NCI-H128 (cell line): ENCODE results near the gene SSTR3.
"Not testable (repeated sequence)": the region's sequence is repeated elsewhere in the genome, so short reads cannot be mapped to it uniquely, and the experiment has no call there.

Experiments used
- DNase-seq: peaks from one replicate; lab custom pipeline; 2025; ENCODE audit not compliant: unreplicated experiment; lab: John Stamatoyannopoulos, UW

Gene SSTR3

DNA sequence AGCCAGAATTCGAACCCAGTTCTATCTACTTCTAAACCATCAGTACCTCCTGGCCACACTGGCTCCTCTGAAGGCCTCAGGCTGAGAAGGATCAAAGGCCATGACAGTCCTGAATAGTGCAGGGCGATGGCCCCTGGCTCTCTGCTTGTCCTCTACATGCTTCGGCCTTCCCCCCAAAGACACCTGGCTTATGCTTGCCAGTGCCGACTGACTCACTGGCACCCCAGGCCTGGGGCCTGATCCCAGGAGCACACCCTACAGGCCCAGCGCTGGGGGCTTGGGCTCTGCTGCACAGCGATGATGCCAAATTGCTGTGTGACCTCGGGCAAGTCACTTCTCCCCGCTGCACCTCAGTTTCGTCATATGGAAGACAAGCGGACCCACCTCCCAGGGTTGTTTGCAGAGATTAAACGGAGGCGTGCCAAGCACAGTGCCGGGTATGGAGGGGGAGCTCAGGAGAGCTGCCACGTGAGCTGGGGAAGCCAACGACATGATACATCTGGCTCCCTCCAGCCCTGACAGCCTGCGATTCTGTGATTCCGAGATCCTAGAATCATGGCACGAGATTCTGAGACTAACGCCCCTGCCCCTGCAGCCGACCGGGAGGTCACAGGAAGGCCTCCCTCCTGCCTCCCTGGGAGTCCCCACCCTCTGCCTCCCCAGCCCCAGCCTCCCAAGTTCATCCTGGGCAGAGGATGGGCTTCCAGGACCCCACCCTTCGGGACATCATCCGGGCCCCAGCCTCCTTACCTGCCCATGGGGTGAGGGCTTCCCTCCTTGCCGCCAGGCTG is 1.0 kb downstream of the SSTR3 start:
- DNase-seq = no peak

DNA sequence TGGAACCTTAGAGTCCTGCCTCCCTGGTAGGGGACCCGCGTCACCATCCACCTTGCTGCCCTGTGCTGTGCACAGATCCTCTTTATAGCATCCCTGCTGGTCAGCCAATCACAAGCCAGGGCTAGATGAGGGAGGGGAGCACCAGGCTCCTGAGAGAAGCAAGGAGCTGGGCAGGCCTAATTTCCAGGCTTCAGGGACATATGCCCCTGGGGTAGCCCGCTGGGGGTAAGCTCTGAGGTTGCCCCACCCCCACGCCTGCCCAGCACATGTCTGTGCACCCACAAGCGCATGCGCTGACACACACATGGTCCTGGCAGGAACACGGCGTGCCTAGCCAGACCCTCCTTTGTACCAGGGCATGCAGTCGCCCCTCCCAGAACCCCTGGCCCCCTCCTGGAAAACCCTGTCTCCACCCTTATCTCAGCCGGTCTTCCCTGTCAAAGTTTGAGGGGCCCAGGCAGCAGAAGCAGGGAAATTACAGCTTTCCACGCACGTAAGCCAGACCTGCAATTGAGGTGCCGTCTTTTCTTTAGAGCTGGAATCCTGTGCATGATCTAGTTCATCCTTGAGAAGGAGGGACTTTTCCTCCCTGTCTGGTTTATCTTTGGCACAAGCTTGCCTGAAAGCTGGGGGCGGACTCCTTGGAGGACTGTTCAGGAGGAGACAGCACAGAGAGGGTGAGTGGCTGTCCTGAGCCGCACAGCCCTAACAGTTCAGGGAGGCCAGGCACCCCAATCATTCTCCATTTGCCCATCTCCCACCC is 2.1 kb downstream of the SSTR3 start:
- DNase-seq = no peak

DNA sequence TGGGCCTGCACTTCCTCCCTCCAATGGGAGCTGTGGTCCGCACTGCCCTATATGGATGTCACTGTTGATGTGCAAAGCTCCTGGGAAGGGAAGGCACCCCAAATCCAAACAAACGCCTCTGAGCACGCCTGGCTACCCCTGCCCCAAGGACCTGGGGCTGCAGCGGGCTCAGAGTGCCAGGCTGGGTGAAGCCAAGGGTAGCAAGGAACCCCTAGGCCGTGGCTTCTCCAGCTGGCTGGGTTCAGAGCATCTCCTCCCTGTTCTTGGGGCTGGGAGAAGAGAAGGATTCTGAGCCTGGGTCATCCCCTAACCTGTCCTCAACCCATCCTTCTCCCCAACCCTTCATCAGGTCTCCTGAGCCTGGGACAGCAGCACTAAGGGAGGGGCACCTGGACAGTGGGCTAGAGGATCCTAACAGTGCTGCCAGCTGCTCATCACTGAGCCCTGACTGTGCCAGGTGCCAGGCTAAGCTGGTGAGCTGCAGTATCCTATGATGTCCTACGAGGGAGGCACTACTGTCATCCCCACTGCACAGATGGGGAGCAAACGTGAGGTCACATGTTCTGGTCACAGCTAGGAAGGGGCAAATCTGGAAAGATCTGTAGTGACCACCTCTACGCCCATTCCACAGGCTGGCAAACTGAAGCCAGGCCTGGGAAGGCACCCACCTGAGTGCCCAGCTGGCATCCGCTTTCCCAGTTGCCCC is 3.0 kb downstream of the SSTR3 start:
- DNase-seq = no peak

DNA sequence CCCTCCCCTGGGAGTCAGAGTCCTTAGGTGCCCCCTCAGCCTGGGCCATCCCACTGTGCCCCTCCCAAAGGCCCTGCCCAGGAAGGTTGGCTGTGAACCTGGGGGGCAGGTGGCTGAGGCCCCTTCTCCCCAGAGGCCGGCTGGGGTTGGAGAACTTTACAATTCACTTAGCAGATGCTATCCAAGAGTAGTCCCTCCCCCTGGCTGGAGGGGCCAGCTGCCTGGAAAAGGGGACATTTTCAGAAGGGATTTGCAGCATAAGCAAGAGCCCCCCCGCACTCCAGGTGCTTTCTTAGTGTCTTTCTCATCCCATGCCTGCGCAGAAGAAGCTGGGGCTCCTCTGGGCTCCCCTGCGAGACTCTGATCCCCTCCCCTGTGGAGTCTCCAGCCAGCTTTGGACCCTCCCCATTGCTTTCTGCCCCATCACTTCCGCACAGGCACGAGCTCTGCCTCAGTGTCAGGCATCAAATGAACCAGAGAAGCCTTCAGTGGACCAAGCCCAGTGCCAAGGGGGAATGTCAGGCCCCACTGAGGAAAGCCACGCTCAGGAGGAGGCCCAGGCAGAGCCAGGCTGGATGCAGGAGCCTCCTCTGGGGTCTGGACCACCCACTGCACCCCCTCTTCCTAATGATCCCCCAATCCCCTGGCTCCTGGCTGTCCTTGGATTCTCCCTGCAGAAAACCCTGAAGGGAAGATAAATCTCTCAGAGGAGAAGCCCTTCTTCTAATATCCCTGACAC is 3.7 kb downstream of the SSTR3 start:
- DNase-seq = no peak

DNA sequence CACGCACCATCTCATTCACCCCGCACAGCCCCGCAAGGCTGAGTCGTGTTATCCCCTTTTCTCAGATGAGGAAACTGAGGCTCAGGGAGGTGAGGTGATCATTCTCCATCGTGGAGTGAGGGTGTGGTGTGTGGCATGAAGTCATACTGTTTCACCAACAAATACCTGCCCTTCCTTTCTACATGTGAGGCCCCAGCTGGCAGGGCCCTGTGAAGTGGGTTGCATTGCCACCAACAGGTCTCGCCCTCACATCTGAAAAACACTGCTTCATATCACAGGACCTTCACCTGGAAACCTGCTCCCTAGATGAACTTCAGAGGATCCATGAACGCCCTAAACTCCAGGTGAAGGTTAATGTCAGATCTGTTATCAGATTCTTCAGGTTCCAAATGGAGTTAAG is 4.3 kb downstream of the SSTR3 start:
- DNase-seq = no peak

DNA sequence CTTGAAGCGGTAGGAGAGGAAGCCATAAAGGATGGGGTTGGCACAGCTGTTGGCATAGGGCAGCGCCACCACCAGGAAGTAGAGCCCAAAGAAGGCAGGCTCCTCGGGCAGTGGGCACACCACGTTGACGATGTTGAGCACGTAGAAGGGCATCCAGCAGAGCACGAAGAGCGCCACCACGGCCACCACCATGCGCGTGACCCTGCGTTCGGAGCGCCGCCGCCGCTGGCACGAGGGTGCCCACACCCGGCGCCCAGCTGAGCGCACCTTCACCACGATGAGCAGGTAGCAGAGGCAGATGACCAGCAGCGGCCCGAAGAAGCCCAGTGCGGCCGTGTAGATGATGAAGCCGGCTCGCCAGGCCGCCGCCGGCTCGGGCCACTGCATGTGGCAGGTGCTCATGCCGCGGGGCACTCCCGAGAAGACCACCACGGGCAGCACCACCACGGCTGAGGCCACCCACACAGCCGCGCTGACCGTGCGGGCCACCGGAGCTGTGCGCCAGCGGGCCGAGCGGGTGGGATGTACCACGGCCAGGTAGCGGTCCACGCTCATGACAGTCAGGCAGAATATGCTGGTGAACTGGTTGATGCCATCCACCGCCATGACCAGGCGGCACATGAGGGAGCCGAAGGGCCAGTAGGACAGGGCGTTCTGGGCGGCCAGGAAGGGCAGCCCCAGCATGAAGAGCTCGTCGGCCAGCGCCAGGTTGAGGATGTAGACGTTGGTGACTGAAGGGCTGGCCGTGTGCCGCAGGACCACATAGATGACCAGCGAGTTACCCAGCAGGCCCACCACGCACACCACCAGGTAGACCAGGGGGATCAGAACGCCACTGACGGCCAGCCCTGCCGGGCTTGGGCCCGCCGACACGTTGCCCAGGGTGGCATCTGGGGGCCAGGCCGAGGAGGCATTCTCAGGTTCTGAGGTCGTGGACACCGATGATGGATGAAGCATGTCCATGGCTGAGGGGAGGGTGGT is 5.1 kb downstream of the SSTR3 start:
- DNase-seq = no peak

DNA sequence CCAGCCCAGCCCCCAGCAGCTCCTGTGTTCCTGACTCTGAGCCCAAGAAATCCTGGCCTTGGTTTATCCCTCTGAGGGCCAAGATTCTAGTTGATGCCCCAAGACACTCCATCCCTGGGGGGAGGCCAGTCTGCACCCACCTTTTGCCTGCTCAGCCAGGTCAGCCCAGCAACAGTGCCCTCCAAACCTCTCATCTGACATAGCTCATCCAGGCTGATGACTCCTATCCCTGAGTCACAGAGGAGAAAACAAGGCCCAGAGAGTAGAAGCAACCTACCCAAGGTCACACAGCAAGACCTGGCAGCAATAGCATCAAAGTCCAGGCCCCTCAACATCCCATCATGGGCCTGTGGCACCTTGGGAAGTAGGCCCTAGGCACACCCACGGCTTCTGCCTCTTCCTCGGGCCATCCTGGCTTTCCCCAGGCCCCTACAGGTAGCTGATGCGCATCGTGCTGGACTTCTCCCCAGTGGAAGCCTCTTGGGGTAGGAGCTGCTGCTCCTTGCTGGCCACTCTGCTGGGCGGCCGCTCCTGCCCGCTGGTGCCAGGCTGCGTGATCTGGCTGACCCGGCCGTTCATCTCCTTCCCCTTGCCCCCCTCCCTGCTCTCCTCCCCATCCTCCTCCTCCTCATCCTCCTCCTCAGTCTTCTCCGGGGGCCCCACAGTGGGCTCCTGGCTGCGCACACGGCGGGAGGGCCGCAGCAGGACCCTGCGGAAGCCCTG is 6.0 kb downstream of the SSTR3 start:
- DNase-seq = no peak

DNA sequence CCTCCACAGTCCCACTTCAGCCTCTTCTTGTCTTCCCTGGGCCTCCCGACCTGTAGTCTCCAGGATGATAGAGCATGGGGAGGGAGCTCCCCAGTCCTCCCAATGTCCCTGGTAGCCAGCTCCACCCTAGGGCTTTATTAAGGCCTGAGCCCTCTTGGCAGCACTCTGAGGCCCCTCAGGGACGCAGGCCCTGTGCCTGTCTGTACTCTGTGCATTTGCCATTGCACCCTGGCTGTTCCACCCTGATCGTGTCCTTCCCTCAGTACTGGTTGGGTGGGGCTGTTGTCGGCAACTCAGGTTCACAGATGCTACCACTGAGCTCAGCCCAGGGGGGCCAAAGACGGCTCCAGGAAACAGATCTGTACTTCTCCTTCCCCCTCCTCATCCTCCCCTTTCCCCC is 7.2 kb downstream of the SSTR3 start:
- no peak for DNase-seq

DNA sequence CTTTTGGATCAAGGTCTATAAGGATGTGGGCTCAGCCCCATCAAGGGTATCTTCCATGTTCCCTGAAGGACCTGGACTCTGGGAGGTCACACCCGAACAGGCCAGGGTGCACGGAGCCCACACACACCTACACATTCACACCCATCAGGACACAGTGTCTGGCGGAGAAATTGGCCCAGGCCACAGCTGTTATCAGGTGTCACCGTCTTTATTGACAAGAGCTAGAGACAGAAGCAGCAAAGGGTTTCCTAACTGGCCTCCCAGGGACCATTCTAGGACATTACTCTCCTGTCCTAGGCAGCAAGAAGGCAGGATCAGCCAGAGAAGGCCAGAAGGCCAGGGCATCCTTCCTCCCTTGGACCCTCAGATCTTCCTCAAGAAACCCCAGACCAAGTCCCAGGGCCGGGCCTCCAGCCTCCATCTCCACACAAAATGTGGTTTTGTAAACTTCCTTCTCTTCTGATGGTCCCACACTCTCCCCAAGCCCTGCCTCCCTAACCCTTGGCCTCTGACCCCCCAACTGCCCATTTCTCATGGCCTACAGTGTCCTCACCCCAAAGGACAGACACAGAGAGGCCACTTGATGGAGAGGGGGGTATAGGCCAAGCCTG is 8.1 kb downstream of the SSTR3 start:
- DNase-seq = no peak

DNA sequence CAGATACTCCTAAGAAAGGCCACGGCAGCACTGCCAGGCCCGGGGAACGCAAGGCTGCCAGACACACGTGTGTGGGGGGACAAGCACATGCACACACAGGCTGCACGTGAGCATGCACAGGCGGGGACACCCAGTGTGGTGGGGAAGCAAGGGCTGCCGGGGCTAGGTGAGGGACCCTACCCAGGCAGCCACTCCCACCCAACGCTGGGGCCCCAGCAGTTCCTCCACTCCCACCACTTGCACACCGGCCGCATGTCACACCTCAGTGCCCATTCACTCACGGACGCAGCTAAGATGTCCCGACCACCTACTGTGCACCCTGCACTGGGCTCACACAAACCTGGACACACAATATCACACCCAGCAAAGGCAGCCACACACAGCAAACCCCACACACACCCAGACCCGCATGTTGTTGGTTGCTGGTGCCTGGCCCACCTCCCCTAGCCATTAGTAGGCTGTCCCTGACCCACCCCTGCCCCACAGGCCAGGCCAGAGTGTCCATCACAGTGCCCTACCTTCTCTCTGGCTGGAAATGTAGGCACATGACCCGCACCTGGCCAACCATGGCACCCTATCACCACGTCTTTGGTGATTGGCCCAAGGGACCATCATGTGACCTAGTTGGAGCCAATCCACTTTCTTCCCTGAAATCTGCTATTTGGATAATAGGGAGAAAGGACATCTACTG is 8.8 kb downstream of the SSTR3 start:
- DNase-seq = no peak

DNA sequence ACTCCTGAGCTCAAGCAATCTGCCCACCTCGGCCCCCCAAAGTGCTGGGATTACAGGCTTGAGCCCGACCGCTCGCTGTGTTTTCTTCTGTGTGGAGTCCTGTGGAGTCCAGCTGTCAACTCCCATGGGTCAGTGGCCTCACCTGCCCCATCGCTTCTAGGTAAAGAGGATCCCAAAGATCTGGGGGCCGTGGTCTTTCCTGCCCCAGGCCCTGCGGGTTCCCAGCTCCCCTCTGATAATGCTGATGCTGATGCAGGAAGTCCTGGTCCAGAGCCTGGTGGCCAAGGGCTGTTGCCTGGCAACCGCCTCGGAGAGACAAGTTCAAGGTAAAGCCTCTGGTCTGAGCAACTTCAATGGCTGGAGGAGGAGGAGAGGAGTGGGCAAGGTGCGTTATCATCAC is 9.6 kb downstream of the SSTR3 start:
- no peak for DNase-seq

DNA sequence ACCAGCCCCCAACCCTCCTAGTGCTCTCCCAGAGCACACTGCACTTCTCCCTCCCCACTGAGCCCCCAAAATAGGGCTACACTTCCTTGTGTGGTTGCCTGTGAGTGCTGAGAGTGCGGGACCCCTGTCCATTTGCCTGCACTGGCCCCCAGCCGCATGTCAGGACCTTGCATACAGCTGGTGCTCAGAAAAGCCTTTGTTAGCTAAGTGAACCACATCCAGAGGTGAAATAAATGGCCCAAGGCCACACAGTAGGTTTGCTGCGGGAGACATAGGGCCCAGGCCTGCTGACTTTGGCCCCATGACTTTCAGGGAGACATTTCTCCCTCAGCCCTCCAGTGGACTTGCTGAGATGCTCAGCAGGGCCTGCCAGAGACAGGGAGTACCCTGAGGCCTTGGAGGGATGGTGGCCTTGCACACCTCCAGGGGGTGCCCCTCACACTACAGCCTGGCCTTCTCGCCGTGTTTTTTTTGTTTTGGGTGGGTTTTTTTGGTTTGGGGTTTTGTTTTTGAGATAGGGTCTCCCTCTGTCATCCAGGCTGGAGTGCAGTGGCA is 10.2 kb downstream of the SSTR3 start:
- no peak for DNase-seq

DNA sequence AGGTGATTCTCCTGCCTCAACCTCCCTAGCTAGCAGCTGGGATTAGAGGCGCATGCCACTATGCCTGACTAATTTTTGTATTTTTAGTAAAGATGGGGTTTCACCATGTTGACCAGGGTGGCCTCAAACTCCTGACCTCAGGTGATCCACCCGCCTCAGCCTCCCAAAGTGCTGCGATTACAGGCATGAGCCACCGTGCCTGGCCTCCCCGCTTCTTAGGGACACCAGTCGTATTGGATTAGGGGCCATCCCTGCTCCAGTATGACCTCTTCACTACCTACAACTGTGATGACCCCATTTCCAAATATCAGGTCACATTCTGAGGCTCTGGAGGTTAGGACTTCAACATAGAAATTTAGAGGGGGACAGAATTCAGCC is 10.8 kb downstream of the SSTR3 start:
- DNase-seq = not testable (repeated sequence)

DNA sequence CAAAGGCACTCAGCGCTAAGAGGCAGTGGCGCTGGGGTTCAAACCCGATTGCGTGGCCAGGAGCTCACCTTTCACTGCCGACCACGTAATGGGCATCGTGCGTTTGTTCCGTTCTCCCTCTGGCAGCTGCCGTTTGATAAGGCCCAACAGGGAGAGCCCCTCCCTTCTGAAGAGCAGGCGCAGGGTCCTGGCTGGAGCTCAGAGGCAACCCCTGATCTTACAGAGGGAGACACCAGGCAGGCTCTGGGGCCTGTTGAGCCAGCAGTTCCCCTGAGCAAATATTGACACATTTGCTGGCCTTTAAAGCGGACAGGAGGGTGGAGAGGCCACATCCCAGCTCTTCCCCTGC is 12.5 kb downstream of the SSTR3 start:
- DNase-seq = no peak

DNA sequence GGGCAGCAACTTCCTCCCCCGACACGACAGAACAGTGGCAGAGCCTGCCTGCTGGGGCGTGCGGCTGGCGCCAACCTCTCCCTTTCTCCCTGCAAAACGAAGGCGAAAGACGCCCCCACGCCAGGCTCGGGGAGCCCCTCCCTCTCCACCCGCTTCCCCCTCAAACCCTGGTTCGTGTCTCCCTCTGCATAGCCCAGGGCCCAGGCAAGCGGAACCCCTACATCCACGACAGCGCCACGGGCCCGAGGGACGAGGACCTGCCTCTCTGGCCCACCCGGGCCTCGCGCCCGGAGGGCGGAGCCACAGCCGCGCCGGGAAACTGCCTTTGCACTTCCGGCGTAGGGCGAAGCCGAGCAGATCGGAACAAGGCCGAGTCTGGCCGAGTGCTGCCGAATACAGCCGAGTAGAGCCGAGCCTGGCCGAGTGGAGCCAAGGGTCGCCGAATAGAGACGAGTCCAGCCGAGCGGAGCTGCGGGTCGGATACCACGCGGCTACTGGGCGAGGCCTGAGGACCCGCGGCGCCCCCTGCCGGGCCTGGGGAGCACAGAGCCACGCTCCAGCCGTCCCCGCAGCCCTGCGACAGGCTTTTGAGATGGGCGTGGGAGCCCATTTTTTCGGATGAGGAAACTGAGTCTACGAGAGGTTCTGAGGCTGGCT is 13.0 kb downstream of the SSTR3 start:
- peak; percentile 90 for DNase-seq

DNA sequence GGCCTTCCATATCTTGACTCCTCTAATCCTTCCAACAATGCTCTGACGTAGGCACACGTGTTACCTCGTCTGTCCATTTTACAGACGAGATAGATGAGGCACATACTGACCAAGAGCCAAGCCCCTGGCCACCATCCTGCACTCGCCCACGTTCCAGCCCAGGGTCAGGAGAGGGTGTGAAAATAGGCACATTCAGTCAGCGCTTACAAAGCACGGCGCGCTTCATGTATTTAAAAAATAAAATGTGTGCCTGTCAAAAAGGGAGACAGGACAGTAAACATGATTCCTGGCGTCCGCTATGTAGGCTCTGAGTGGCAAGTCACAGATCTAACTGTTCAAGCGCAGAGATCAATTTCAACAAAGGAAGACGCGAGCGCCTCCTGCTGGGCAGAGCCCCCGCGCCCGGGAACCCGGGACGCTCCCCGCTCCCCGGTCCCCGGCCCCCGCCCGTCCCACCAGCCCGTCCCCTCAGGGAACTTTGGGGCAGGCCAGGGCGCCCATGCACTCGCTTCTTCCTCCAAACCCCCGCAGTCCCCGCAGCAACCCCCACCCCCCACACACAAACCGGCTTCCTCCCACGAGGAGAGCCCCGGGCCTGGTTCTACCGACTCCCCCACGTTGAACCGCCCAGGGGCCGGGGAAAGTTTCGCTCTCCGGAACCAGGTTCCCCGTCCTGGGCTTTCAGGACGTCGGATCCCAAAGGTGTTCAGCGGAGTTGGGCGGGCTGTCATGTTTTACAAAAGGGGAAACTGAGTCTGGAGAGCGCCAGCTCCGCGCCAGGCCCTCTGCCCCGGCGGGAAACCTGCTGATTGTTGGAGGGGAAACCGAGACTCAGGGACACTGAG is 13.8 kb downstream of the SSTR3 start:
- DNase-seq = peak; percentile 1
